ENCODE measurements around the gene GTF2H2C_2.
"Not testable (repeated sequence)": the region's sequence is repeated elsewhere in the genome, so short reads cannot be mapped to it uniquely, and the experiment has no call there.

GTF2H2C_2 gene

GRCh38 chr5:70415117-70415516 lies at the start of gene GTF2H2C_2:
TSS of gene GTF2H2C_2 (plus strand) at chr5:70415368.
- DNase-seq: not testable (repeated sequence)

GRCh38 chr5:70400984-70401686 lies 14.0 kb upstream of the GTF2H2C_2 start:
- not testable (repeated sequence) for DNase-seq

GRCh38 chr5:70421322-70421721 lies 6.2 kb downstream of the GTF2H2C_2 start:
- not testable (repeated sequence) for DNase-seq

- DNase-seq: not testable (repeated sequence)
Observed at GRCh38 chr5:70423215-70423614, 8.0 kb downstream of the GTF2H2C_2 start.

- not testable (repeated sequence) for DNase-seq
Observed at GRCh38 chr5:70438518-70438917, 23.4 kb downstream of the GTF2H2C_2 start.

GRCh38 chr5:70449565-70449964 lies 34.4 kb downstream of the GTF2H2C_2 start:
- DNase-seq: not testable (repeated sequence)

- DNase-seq: not testable (repeated sequence)
Observed at GRCh38 chr5:70451249-70451984, 36.2 kb downstream of the GTF2H2C_2 start.

GRCh38 chr5:70457093-70457492 lies 41.9 kb downstream of the GTF2H2C_2 start:
- DNase-seq: not testable (repeated sequence)

- DNase-seq: not testable (repeated sequence)
Observed at GRCh38 chr5:70459188-70459587, 44.0 kb downstream of the GTF2H2C_2 start.

GRCh38 chr5:70461984-70462383 lies 46.8 kb downstream of the GTF2H2C_2 start:
- DNase-seq: not testable (repeated sequence)

- not testable (repeated sequence) for DNase-seq
Observed at GRCh38 chr5:70464019-70464637, 49.0 kb downstream of the GTF2H2C_2 start.

GRCh38 chr5:70469926-70470509 lies 54.9 kb downstream of the GTF2H2C_2 start:
- not testable (repeated sequence) for DNase-seq

All from NCI-H1417 treated with DMSO at 0.1 percent for 48 hours (cell line).